Measurements from ENCODE around the gene CPB2.

CPB2 gene

GRCh38 chr13:46053162-46054012 lies 51.4 kb downstream of the CPB2 start:
- H3K4me3 ChIP-seq (ENCODE audit: low read depth, low read length): peak overlapping the region; percentile 94

- peak within 1 kb of the TSS; percentile 94 for H3K4me3 ChIP-seq (ENCODE audit: low read depth, low read length)
Observed at GRCh38 chr13:46052319-46053161, 52.3 kb downstream of the CPB2 start, which contains the start of gene ZC3H13. TSS of gene ZC3H13 (minus strand) at chr13:46052746. CDS start at chr13:46045507, 7,239 bp downstream.

GRCh38 chr13:46051968-46052318 lies 52.9 kb downstream of the CPB2 start:
- H3K4me3 ChIP-seq (ENCODE audit: low read depth, low read length): peak overlapping the region; percentile 94

GRCh38 chr13:46050771-46051170 lies 54.1 kb downstream of the CPB2 start:
- H3K4me3 ChIP-seq (ENCODE audit: low read depth, low read length): no peak overlapping the region

GRCh38 chr13:46045424-46045823 lies 59.4 kb downstream of the CPB2 start:
- H3K4me3 ChIP-seq (ENCODE audit: low read depth, low read length): no peak overlapping the region

- H3K4me3 ChIP-seq (ENCODE audit: low read depth, low read length): no peak overlapping the region
Observed at GRCh38 chr13:46043647-46044046, 61.2 kb downstream of the CPB2 start.

- no peak overlapping the region for H3K4me3 ChIP-seq (ENCODE audit: low read depth, low read length)
Observed at GRCh38 chr13:46041419-46041839, 63.4 kb downstream of the CPB2 start.

GRCh38 chr13:46040763-46041162 lies 64.1 kb downstream of the CPB2 start:
- no peak overlapping the region for H3K4me3 ChIP-seq (ENCODE audit: low read depth, low read length)

- no peak overlapping the region for H3K4me3 ChIP-seq (ENCODE audit: low read depth, low read length)
Observed at GRCh38 chr13:46039411-46040182, 65.2 kb downstream of the CPB2 start.

- H3K4me3 ChIP-seq (ENCODE audit: low read depth, low read length): no peak overlapping the region
Observed at GRCh38 chr13:46038296-46038695, 66.5 kb downstream of the CPB2 start.

GRCh38 chr13:46035066-46035465 lies 69.8 kb downstream of the CPB2 start:
- H3K4me3 ChIP-seq (ENCODE audit: low read depth, low read length): no peak overlapping the region

GRCh38 chr13:46032341-46032740 lies 72.5 kb downstream of the CPB2 start:
- no peak overlapping the region for H3K4me3 ChIP-seq (ENCODE audit: low read depth, low read length)

- no peak overlapping the region for H3K4me3 ChIP-seq (ENCODE audit: low read depth, low read length)
Observed at GRCh38 chr13:46031581-46032263, 73.1 kb downstream of the CPB2 start.

- no peak overlapping the region for H3K4me3 ChIP-seq (ENCODE audit: low read depth, low read length)
Observed at GRCh38 chr13:46025157-46025556, 79.7 kb downstream of the CPB2 start.

- H3K4me3 ChIP-seq (ENCODE audit: low read depth, low read length): no peak overlapping the region
Observed at GRCh38 chr13:46022481-46022880, 82.4 kb downstream of the CPB2 start.

- no peak overlapping the region for H3K4me3 ChIP-seq (ENCODE audit: low read depth, low read length)
Observed at GRCh38 chr13:46016216-46016615, 88.6 kb downstream of the CPB2 start.

GRCh38 chr13:46015366-46015765 lies 89.5 kb downstream of the CPB2 start:
- H3K4me3 ChIP-seq (ENCODE audit: low read depth, low read length): no peak overlapping the region

GRCh38 chr13:46012404-46012803 lies 92.4 kb downstream of the CPB2 start:
- H3K4me3 ChIP-seq (ENCODE audit: low read depth, low read length): no peak overlapping the region

GRCh38 chr13:46010148-46010547 lies 94.7 kb downstream of the CPB2 start:
- H3K4me3 ChIP-seq (ENCODE audit: low read depth, low read length): no peak overlapping the region

- no peak overlapping the region for H3K4me3 ChIP-seq (ENCODE audit: low read depth, low read length)
Observed at GRCh38 chr13:46008631-46009030, 96.2 kb downstream of the CPB2 start.
